ENCODE data around the gene NIPAL3.

DNA sequence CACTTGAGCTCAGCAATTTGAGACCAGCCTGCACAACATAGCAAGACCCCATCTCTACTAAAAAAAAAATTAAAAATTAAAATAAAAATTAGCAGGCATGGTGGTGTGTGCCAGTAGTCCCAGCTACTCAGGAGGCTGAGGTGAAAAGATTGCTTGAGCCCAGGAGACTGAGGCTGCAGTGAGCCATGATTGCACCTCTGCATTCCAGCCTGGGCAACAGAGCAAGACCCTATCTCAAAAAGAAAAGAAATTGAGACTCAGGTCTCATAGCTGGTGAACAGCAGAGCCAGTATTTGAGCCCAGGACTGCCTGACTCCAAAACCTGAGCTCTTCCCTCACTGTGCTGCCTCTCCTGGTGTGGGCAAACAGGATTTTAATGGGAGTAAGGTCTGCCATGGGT is 58.6 kb downstream of the NIPAL3 start:
- TF ChIP-seq, protein P1, sequence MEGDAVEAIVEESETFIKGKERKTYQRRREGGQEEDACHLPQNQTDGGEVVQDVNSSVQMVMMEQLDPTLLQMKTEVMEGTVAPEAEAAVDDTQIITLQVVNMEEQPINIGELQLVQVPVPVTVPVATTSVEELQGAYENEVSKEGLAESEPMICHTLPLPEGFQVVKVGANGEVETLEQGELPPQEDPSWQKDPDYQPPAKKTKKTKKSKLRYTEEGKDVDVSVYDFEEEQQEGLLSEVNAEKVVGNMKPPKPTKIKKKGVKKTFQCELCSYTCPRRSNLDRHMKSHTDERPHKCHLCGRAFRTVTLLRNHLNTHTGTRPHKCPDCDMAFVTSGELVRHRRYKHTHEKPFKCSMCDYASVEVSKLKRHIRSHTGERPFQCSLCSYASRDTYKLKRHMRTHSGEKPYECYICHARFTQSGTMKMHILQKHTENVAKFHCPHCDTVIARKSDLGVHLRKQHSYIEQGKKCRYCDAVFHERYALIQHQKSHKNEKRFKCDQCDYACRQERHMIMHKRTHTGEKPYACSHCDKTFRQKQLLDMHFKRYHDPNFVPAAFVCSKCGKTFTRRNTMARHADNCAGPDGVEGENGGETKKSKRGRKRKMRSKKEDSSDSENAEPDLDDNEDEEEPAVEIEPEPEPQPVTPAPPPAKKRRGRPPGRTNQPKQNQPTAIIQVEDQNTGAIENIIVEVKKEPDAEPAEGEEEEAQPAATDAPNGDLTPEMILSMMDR (IDR thresholded peaks at IDR 0.05; ENCODE audit: low read length), result no peak
- TF ChIP-seq EZH2phosphoT487 (IDR thresholded peaks at IDR 0.05; ENCODE audit: low read length) (no peak), EZH2 (optimal IDR thresholded peaks at IDR 0.05; ENCODE audit: low read depth, low read length) (no peak)
